Measurements from ENCODE around the gene PPP1R3G. TPM values are rescaled to one million over a fixed set of nuclear protein-coding genes. Genes with fewer than 3 reads are reported as not detected.
"Not testable (repeated sequence)": the region's sequence is repeated elsewhere in the genome, so short reads cannot be mapped to it uniquely, and the experiment has no call there.

The PPP1R3G gene
- total RNA-seq, 1 experiment from 2014 or later, result not detected

DNA sequence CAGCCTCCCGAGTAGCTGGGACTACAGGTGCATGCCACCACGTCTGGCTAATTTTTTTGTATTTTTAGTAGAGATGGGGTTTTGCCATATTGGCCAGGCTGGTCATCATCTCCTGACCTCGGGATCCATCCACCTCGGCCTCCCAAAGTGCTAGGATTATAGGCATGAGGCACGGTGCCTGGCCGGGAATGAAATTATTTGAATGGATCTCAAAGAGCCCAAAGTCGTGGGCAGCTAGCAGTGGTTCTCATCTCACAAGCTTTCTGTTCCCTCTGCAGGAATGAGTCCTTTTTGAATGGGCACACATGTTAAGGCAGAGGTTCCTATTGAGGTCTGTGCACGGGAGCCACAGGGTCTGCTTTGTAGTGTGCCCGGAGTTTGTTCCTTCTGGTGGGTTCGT lies 34.9 kb downstream of the PPP1R3G start:
- no peak for DNase-seq
- Histone ChIP-seq H3K4me2 (ENCODE audit: low read depth, low read length, poor library complexity, severe bottlenecking) (no peak overlapping the region), H3K9ac (ENCODE audit: low read length) (no peak overlapping the region), H3K9me2 (replicated peaks; ENCODE audit: insufficient read depth, low read length) (no peaks in the 10 kb centered on the region), H3K4me3 (ENCODE audit: low read length) (no peak overlapping the region), H3K9me3 (ENCODE audit: low read length) (peaks cover 3% of the 10 kb centered on the region; the same call in 1 of the 2 replicates), H3K27ac (ENCODE audit: low read length) (no peak overlapping the region), H3K79me2 (ENCODE audit: low read length) (no peaks in the 10 kb centered on the region), H3K36me3 (ENCODE audit: insufficient read depth, low read length) (no peaks in the 10 kb centered on the region), H3K27me3 (ENCODE audit: low read length) (no peaks in the 10 kb centered on the region), H2AFZ (ENCODE audit: low read length) (no peak overlapping the region), H3K4me1 (ENCODE audit: low read length) (no peaks in the 10 kb centered on the region), H4K20me1 (ENCODE audit: insufficient read depth, low read depth, low read length) (no peaks in the 10 kb centered on the region)

GRCh38 chr6:5120543-5120942 lies 35.4 kb downstream of the PPP1R3G start:
- not testable (repeated sequence) for H3K4me3 ChIP-seq (ENCODE audit: low read length); H3K9ac ChIP-seq (ENCODE audit: low read length); H2AFZ ChIP-seq (ENCODE audit: low read length); H4K20me1 ChIP-seq (ENCODE audit: insufficient read depth, low read depth, low read length); H3K27me3 ChIP-seq (ENCODE audit: low read length); DNase-seq; H3K4me1 ChIP-seq (ENCODE audit: low read length); H3K36me3 ChIP-seq (ENCODE audit: insufficient read depth, low read length); H3K4me2 ChIP-seq (ENCODE audit: low read depth, low read length, poor library complexity, severe bottlenecking); H3K27ac ChIP-seq (ENCODE audit: low read length); H3K9me3 ChIP-seq (ENCODE audit: low read length); H3K9me2 ChIP-seq (replicated peaks; ENCODE audit: insufficient read depth, low read length); H3K79me2 ChIP-seq (ENCODE audit: low read length)

- DNase-seq, result no peak
Observed at GRCh38 chr6:5121479-5121878, 36.3 kb downstream of the PPP1R3G start.

DNA sequence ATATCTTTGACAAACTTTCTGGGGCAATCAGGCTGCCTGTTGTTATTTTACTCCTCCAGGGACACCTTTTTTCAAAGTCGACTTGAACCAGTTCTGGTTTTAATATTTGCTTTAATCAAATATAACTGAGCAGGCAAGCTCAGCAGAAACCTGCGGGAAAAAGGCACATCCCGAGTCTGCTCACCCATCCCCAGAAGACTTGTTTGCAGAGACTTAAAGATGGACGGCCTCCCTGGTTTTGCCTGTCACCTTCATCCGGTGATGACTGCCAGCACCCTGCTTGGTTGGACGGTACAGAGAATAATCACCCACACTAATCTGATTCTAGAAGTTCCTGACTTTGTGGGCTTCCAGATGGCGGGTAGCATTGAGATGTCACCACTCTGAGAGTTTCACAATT lies 36.8 kb downstream of the PPP1R3G start:
- Histone ChIP-seq H3K36me3 (ENCODE audit: insufficient read depth, low read length) (no peaks in the 10 kb centered on the region), H3K4me3 (ENCODE audit: low read length) (no peak overlapping the region), H3K27ac (ENCODE audit: low read length) (no peak overlapping the region), H3K27me3 (ENCODE audit: low read length) (no peaks in the 10 kb centered on the region), H3K9me3 (ENCODE audit: low read length) (peaks cover 3% of the 10 kb centered on the region; the same call in 1 of the 2 replicates), H4K20me1 (ENCODE audit: insufficient read depth, low read depth, low read length) (no peaks in the 10 kb centered on the region), H3K4me2 (ENCODE audit: low read depth, low read length, poor library complexity, severe bottlenecking) (no peak overlapping the region), H3K9me2 (replicated peaks; ENCODE audit: insufficient read depth, low read length) (no peaks in the 10 kb centered on the region), H3K79me2 (ENCODE audit: low read length) (no peaks in the 10 kb centered on the region), H3K4me1 (ENCODE audit: low read length) (no peaks in the 10 kb centered on the region), H3K9ac (ENCODE audit: low read length) (no peak overlapping the region), H2AFZ (ENCODE audit: low read length) (no peak overlapping the region)
- no peak for DNase-seq

More at GRCh38 chr6:5121479-5121878, 36.3 kb downstream of the PPP1R3G start:
- no peak overlapping the region for H2AFZ ChIP-seq (ENCODE audit: low read length)
- peaks cover 3% of the 10 kb centered on the region; the same call in 1 of the 2 replicates for H3K9me3 ChIP-seq (ENCODE audit: low read length)
- no peaks in the 10 kb centered on the region for H3K79me2 ChIP-seq (ENCODE audit: low read length)
- H3K9me2 ChIP-seq (replicated peaks; ENCODE audit: insufficient read depth, low read length), result no peaks in the 10 kb centered on the region
- no peak overlapping the region for H3K9ac ChIP-seq (ENCODE audit: low read length)
- no peaks in the 10 kb centered on the region for H3K4me1 ChIP-seq (ENCODE audit: low read length)
- no peak overlapping the region for H3K4me2 ChIP-seq (ENCODE audit: low read depth, low read length, poor library complexity, severe bottlenecking)
- no peaks in the 10 kb centered on the region for H3K36me3 ChIP-seq (ENCODE audit: insufficient read depth, low read length)
- H4K20me1 ChIP-seq (ENCODE audit: insufficient read depth, low read depth, low read length), result no peaks in the 10 kb centered on the region
- H3K4me3 ChIP-seq (ENCODE audit: low read length), result no peak overlapping the region
- H3K27ac ChIP-seq (ENCODE audit: low read length), result no peak overlapping the region
- no peaks in the 10 kb centered on the region for H3K27me3 ChIP-seq (ENCODE audit: low read length)

DNA sequence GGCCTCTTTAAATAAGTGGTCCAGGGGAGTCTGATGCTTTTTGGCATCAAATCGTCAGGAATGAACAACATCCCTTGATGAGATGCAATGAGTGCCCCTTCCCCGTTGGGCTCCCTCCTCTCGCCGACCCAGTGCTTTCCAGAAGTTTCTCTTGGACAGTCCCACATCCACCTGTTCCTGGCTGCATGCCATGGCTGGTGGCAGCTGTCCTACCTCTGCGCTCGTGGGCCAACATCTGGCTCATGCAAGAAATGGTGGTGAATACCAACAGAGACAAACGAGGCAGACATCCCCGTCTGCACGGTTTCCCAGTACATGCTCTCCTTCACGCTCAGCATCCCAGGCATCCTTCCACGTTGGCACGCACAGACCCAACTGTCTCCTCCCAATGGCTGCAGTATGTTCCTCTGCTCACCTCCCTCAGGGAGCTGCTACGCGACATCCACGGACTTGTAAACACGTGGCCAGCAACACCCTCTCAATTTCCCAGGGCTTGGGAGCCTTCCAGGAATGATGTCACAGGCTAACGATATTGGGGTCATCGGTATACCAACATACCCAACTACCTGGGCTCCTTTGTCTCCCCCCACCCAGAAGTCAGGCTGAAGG lies 37.5 kb downstream of the PPP1R3G start:
- H3K27me3 ChIP-seq (ENCODE audit: low read length), result no peaks in the 10 kb centered on the region
- H4K20me1 ChIP-seq (ENCODE audit: insufficient read depth, low read depth, low read length), result no peaks in the 10 kb centered on the region
- no peaks in the 10 kb centered on the region for H3K36me3 ChIP-seq (ENCODE audit: insufficient read depth, low read length)
- no peak overlapping the region for H3K9ac ChIP-seq (ENCODE audit: low read length)
- H3K4me3 ChIP-seq (ENCODE audit: low read length), result no peak overlapping the region
- no peak overlapping the region for H3K27ac ChIP-seq (ENCODE audit: low read length)
- H3K9me2 ChIP-seq (replicated peaks; ENCODE audit: insufficient read depth, low read length), result no peaks in the 10 kb centered on the region
- H3K9me3 ChIP-seq (ENCODE audit: low read length), result peaks cover 3% of the 10 kb centered on the region; the same call in 1 of the 2 replicates
- no peak overlapping the region for H3K4me2 ChIP-seq (ENCODE audit: low read depth, low read length, poor library complexity, severe bottlenecking)
- H3K4me1 ChIP-seq (ENCODE audit: low read length), result no peaks in the 10 kb centered on the region
- H3K79me2 ChIP-seq (ENCODE audit: low read length), result no peaks in the 10 kb centered on the region
- no peak for DNase-seq
- H2AFZ ChIP-seq (ENCODE audit: low read length), result no peak overlapping the region

- Histone ChIP-seq H2AFZ (ENCODE audit: low read length) (no peak overlapping the region), H3K36me3 (ENCODE audit: insufficient read depth, low read length) (no peaks in the 10 kb centered on the region), H3K4me1 (ENCODE audit: low read length) (peaks cover 2% of the 10 kb centered on the region), H3K4me2 (ENCODE audit: low read depth, low read length, poor library complexity, severe bottlenecking) (no peak overlapping the region), H3K79me2 (ENCODE audit: low read length) (no peaks in the 10 kb centered on the region), H3K27ac (ENCODE audit: low read length) (no peak overlapping the region), H3K9me3 (ENCODE audit: low read length) (peaks cover 3% of the 10 kb centered on the region; the same call in 1 of the 2 replicates), H3K9me2 (replicated peaks; ENCODE audit: insufficient read depth, low read length) (no peaks in the 10 kb centered on the region), H4K20me1 (ENCODE audit: insufficient read depth, low read depth, low read length) (no peaks in the 10 kb centered on the region), H3K4me3 (ENCODE audit: low read length) (no peak overlapping the region), H3K27me3 (ENCODE audit: low read length) (no peaks in the 10 kb centered on the region), H3K9ac (ENCODE audit: low read length) (no peak overlapping the region)
- DNase-seq, result no peak
Observed at GRCh38 chr6:5123296-5124143, 38.4 kb downstream of the PPP1R3G start.

DNA sequence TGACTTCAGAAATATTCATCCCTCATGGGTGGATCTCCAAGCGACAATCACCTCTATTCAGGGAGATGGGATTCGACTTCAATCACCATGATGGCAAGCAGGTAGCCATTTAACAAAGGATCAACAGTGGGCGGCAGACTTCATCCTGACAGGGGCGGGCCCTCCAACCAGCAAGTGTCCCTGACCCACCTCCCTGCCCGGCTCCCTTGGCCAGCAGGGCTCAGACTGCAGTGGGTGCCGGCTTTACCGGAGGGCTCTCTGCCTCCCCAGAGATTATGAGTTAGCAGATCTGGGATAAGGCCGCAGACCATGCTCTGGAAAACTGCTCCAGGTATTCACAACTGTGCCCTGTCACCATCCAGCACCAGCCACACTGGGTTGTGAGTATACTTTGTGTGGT lies 39.4 kb downstream of the PPP1R3G start:
- Histone ChIP-seq H3K4me1 (ENCODE audit: low read length) (peaks cover 8% of the 10 kb centered on the region), H4K20me1 (ENCODE audit: insufficient read depth, low read depth, low read length) (no peaks in the 10 kb centered on the region), H3K4me2 (ENCODE audit: low read depth, low read length, poor library complexity, severe bottlenecking) (no peak overlapping the region), H3K79me2 (ENCODE audit: low read length) (no peaks in the 10 kb centered on the region), H3K9ac (ENCODE audit: low read length) (no peak overlapping the region), H3K27me3 (ENCODE audit: low read length) (no peaks in the 10 kb centered on the region), H3K36me3 (ENCODE audit: insufficient read depth, low read length) (no peaks in the 10 kb centered on the region), H3K27ac (ENCODE audit: low read length) (no peak overlapping the region), H3K9me2 (replicated peaks; ENCODE audit: insufficient read depth, low read length) (no peaks in the 10 kb centered on the region), H3K4me3 (ENCODE audit: low read length) (no peak overlapping the region), H2AFZ (ENCODE audit: low read length) (no peak overlapping the region), H3K9me3 (ENCODE audit: low read length) (peaks cover 3% of the 10 kb centered on the region; the same call in 1 of the 2 replicates)
- DNase-seq, result no peak

DNA sequence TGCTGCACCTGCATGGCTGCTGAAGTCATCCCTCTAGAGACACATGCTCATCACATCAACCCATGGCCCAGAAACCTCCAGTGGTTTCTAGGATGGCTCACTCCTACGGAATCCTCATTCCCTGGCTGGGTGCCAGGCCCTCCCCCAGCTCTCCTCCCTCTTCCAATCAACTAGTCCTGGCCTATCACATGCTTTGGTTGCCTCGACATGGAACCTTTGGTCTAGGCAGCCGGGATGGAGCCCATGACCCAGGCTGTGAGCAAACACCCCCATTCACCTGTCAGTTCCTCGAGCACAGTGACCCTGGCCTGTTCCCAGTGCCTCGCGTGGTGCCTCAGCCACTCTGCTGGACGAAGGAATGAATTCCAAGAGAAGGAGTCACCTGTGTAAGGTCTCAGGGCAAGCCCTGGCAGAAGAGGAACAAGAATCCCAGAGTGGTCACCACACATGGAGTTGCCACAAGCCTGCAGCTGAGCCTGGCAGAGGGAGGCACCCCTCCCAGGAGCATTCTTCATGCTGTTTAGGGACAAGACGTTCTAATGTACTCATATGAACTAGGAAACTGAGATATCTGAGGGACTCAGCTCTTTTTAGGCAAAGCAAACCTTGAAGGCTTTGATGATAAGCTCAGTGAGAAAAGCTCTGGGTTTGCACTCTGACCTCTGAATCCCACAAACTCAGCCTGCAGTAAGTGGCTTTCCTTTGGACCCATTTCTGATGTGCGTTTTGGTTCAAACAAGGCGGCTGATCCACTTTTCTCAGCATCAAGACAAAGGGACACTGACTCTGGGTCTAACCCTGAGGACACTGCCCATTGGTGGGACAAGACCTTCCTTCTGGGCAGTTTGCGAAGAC lies 40.2 kb downstream of the PPP1R3G start:
- no peak for DNase-seq
- H3K36me3 ChIP-seq (ENCODE audit: insufficient read depth, low read length), result no peaks in the 10 kb centered on the region
- H3K9me3 ChIP-seq (ENCODE audit: low read length), result peaks cover 3% of the 10 kb centered on the region; the same call in 1 of the 2 replicates
- H3K4me3 ChIP-seq (ENCODE audit: low read length), result no peak overlapping the region
- H3K27ac ChIP-seq (ENCODE audit: low read length), result no peak overlapping the region
- no peak overlapping the region for H3K4me2 ChIP-seq (ENCODE audit: low read depth, low read length, poor library complexity, severe bottlenecking)
- H3K27me3 ChIP-seq (ENCODE audit: low read length), result no peaks in the 10 kb centered on the region
- H3K4me1 ChIP-seq (ENCODE audit: low read length), result peaks cover 8% of the 10 kb centered on the region
- no peaks in the 10 kb centered on the region for H3K79me2 ChIP-seq (ENCODE audit: low read length)
- H3K9ac ChIP-seq (ENCODE audit: low read length), result no peak overlapping the region
- H2AFZ ChIP-seq (ENCODE audit: low read length), result no peak overlapping the region
- H3K9me2 ChIP-seq (replicated peaks; ENCODE audit: insufficient read depth, low read length), result no peaks in the 10 kb centered on the region
- H4K20me1 ChIP-seq (ENCODE audit: insufficient read depth, low read depth, low read length), result no peaks in the 10 kb centered on the region; the same call in 1 of the 2 replicates
